Astrocyte (in vitro differentiated cells and primary cell): ENCODE measurements around the gene OXER1. TPM values are rescaled to one million over a fixed set of nuclear protein-coding genes. Genes with fewer than 3 reads are reported as not detected.

ENCODE experiments used
- DNase-seq: peaks from one replicate; pipeline ENCODE4 v3.0.0-alpha.2; 2010; ENCODE audit warnings: low read depth
- FAIRE-seq: peaks from 2 replicates; lab custom pipeline; 2011; peaks lifted over from hg19 to GRCh38; lab: Jason Lieb, UNC
- H2AFZ ChIP-seq: 2 replicates; pipeline ENCODE4 v1.6.0; 2012; ENCODE audit warnings: low read depth, low read length, inconsistent platforms
- H3K27ac ChIP-seq: 2 replicates; pipeline ENCODE4 v1.5.1; 2011; ENCODE audit warnings: low read depth, low read length, inconsistent platforms
- H3K27me3 ChIP-seq: 2 replicates; pipeline ENCODE4 v1.6.0; 2011; ENCODE audit warnings: low read length, inconsistent platforms; ENCODE audit not compliant: insufficient read depth
- H3K36me3 ChIP-seq: 2 replicates; pipeline ENCODE4 v1.5.1; 2011; ENCODE audit warnings: low read length, inconsistent platforms; ENCODE audit not compliant: insufficient read depth
- H3K4me1 ChIP-seq: 2 replicates; pipeline ENCODE4 v1.5.1; 2011; ENCODE audit warnings: low read length, inconsistent platforms; ENCODE audit not compliant: insufficient read depth
- H3K4me2 ChIP-seq: 2 replicates; pipeline ENCODE4 v1.6.0; 2012; ENCODE audit warnings: low read length, inconsistent platforms
- H3K4me3 ChIP-seq: 2 replicates; pipeline ENCODE4 v1.5.1; 2011; ENCODE audit warnings: low read depth, mild to moderate bottlenecking, low read length, inconsistent platforms; ENCODE audit not compliant: insufficient read depth
- H3K79me2 ChIP-seq: 2 replicates; pipeline ENCODE4 v1.6.0; 2012; ENCODE audit warnings: mild to moderate bottlenecking, low read length, inconsistent platforms; ENCODE audit not compliant: insufficient read depth
- H3K9ac ChIP-seq: 2 replicates; pipeline ENCODE4 v1.6.0; 2012; ENCODE audit warnings: mild to moderate bottlenecking, low read length, inconsistent platforms
- H3K9me3 ChIP-seq: 2 replicates; pipeline ENCODE4 v1.5.1; 2012; ENCODE audit warnings: low read depth, mild to moderate bottlenecking, low read length, inconsistent platforms; ENCODE audit not compliant: insufficient read depth
- H4K20me1 ChIP-seq: 2 replicates; pipeline ENCODE4 v1.6.0; 2012; ENCODE audit warnings: low read length, inconsistent platforms; ENCODE audit not compliant: insufficient read depth
- H3K27ac Mint-ChIP-seq: one replicate; pipeline ENCODE4 v1.8.0; 2021; ENCODE audit warnings: mild to moderate bottlenecking, mixed read lengths; ENCODE audit not compliant: unreplicated experiment
- H3K27me3 Mint-ChIP-seq: one replicate; pipeline ENCODE4 v1.8.0; 2021; ENCODE audit warnings: low read depth, mixed read lengths; ENCODE audit not compliant: unreplicated experiment
- H3K36me3 Mint-ChIP-seq: one replicate; pipeline ENCODE4 v1.8.0; 2021; ENCODE audit warnings: low read depth, mixed read lengths; ENCODE audit not compliant: unreplicated experiment
- H3K4me1 Mint-ChIP-seq: one replicate; pipeline ENCODE4 v1.8.0; 2021; ENCODE audit warnings: low read depth, mixed read lengths; ENCODE audit not compliant: unreplicated experiment
- H3K4me3 Mint-ChIP-seq: one replicate; pipeline ENCODE4 v1.8.0; 2021; ENCODE audit warnings: mild to moderate bottlenecking, moderate library complexity, mixed read lengths; ENCODE audit not compliant: unreplicated experiment
- H3K9me3 Mint-ChIP-seq: one replicate; pipeline ENCODE4 v1.8.0; 2021; ENCODE audit warnings: mild to moderate bottlenecking, mixed read lengths; ENCODE audit not compliant: unreplicated experiment
- CTCF ChIP-seq: IDR thresholded peaks from 2 replicates; pipeline ENCODE4 v1.5.1; 2011; ENCODE audit warnings: low read depth, mild to moderate bottlenecking, inconsistent platforms, low read length, moderate library complexity; ENCODE audit not compliant: insufficient read depth
- EZH2 ChIP-seq: IDR thresholded peaks from 2 replicates; pipeline ENCODE4 v1.6.1; 2012; ENCODE audit warnings: mild to moderate bottlenecking, low read length, inconsistent platforms; ENCODE audit not compliant: insufficient read depth
- total RNA-seq: library from RNA; stranded (reverse); gene quantifications from 2 replicates; pipeline ENCODE4 v1.2.1, GENCODE V29; 2021

The OXER1 gene
- total RNA-seq, 1 donor from 2014 or later: 0.39 TPM

GRCh38 chr2:42794271-42795046, 30.5 kb upstream of the OXER1 start:
- Histone ChIP-seq H3K4me1 (peaks cover 4% of the 10 kb centered on the region), H4K20me1 (no peaks in the 10 kb centered on the region), H3K4me3 (no peak overlapping the region), H3K79me2 (no peaks in the 10 kb centered on the region), H3K4me2 (no peak overlapping the region), H3K27me3 (peaks cover 8% of the 10 kb centered on the region), H2AFZ (no peak overlapping the region), H3K9me3 (no peaks in the 10 kb centered on the region), H3K9ac (no peak overlapping the region), H3K27ac (no peak overlapping the region), H3K36me3 (no peaks in the 10 kb centered on the region)
- Mint-ChIP-seq H3K4me3 (no peak overlapping the region), H3K4me1 (peaks cover 21% of the 10 kb centered on the region), H3K27ac (peak overlapping the region; percentile 14), H3K9me3 (peaks cover 8% of the 10 kb centered on the region), H3K27me3 (peaks cover 22% of the 10 kb centered on the region), H3K36me3 (peaks cover 6% of the 10 kb centered on the region)
- TF ChIP-seq CTCF (no peak), EZH2 (no peak)
- DNase-seq (no peak), FAIRE-seq (no peak)

- H3K27me3 Mint-ChIP-seq: peaks cover 24% of the 10 kb centered on the region
- Histone ChIP-seq H3K4me1 (peaks cover 4% of the 10 kb centered on the region), H3K9me3 (no peaks in the 10 kb centered on the region), H2AFZ (peak overlapping the region; percentile 79), H3K36me3 (no peaks in the 10 kb centered on the region), H3K27me3 (peaks cover 8% of the 10 kb centered on the region), H3K9ac (no peak overlapping the region), H3K27ac (no peak overlapping the region), H3K79me2 (no peaks in the 10 kb centered on the region), H3K4me2 (peak overlapping the region; percentile 85), H3K4me3 (peak overlapping the region; percentile 48), H4K20me1 (no peaks in the 10 kb centered on the region)
- TF ChIP-seq EZH2 (no peak), CTCF (no peak)
- peaks cover 7% of the 10 kb centered on the region for H3K36me3 Mint-ChIP-seq
- peaks cover 8% of the 10 kb centered on the region for H3K9me3 Mint-ChIP-seq
- no peak overlapping the region for H3K27ac Mint-ChIP-seq
- FAIRE-seq (no peak), DNase-seq (no peak)
- peaks cover 21% of the 10 kb centered on the region for H3K4me1 Mint-ChIP-seq
- peak overlapping the region; percentile 61 for H3K4me3 Mint-ChIP-seq
Measured at GRCh38 chr2:42793334-42794270, 29.7 kb upstream of the OXER1 start.
